ENCODE data around the gene RXRA.

- no peak for TF ChIP-seq CTCF (IDR thresholded peaks at IDR 0.05)
- TF ChIP-seq POLR2A (IDR thresholded peaks at IDR 0.05) = no peak
Measured at GRCh38 chr9:134283692-134284265, 42.5 kb upstream of the RXRA start.

Data from adrenal gland (tissue), 5 donors.